Omental fat pad (tissue), 4 donors: ENCODE data around the gene HOXD8. TPM values are rescaled to one million over a fixed set of nuclear protein-coding genes. Genes with fewer than 3 reads are reported as not detected.
A peak's percentile ranks its signal among the peaks of the same experiment; 100 is the strongest.

Experiments
- ATAC-seq: fragments of 150-250 bp; one replicate; pipeline ENCODE4 v1.9.1; 2016; ENCODE audit warnings: mild to moderate bottlenecking, moderate library complexity; ENCODE audit not compliant: low FRiP score
- DNase-seq: peaks from one replicate; pipeline ENCODE4 v3.0.0-alpha.2; 2019; ENCODE audit warnings: low spot score
- CTCF ChIP-seq, 3 donors: fragments of 450-650 bp; IDR thresholded peaks; one replicate each; pipeline ENCODE4 v1.5.1; 2016 to 2017; ENCODE audit warnings: antibody characterized with exemption in 3 of 3, mild to moderate bottlenecking in 3 of 3, moderate library complexity in 2 of 3
- total RNA-seq, 4 donors: library from RNA; depleted of rRNA; stranded (reverse); fragments of >200 nt; gene quantifications; one replicate each; pipeline ENCODE4 v1.1.0, GENCODE V29; 2016

The HOXD8 gene
- total RNA-seq, 4 donors from 2014 or later, result 3.7 to 24.6 (median 7.6) TPM

DNA sequence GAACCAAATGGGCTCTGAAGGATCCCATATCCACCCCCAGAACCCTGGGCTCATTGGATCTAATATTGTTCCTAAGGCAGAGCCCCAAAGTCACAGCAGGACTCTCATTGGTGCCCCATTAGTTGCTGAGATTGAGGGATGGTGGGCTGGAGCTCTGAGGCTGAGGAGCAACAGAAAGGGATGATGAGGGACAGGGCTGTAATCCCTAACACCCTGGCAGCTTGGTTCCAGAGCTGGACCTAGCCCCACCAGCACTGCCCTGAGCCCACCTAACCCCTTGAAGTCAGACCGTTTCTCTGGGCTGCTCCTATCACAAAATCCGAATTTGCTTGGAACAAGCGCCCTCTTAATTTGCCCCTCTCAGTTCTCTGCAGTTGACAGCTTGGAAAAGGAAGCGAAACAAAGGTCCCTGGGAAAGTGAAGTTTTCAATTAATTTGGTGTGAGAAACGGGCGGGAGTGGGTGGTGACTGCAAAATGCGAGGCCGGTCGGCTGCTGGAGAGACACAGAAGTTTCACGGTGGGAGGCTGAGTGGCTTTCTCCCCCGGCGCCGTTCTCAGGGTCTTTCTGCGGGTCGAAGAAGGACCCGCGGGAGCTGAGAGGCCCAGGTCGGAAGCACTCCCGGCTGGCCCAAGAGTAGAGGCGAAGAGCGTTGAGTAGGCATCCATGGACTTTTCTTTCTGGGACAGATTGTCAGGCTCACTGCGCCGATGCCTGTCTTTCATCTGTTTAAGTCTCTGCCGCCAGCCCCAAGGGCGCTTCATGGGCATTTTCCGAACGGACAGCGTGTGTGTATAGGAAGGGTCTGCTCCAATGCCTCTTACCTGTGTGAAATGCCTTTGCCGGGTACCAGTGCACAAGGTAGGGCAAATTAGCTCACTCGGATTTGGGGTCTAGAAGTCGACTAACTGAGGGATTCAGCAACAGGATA, 37.9 kb upstream of the HOXD8 start:
- TF ChIP-seq CTCF (IDR thresholded peaks at IDR 0.05), result no peak
- ATAC-seq, result no peak
- DNase-seq, result no peak

DNA sequence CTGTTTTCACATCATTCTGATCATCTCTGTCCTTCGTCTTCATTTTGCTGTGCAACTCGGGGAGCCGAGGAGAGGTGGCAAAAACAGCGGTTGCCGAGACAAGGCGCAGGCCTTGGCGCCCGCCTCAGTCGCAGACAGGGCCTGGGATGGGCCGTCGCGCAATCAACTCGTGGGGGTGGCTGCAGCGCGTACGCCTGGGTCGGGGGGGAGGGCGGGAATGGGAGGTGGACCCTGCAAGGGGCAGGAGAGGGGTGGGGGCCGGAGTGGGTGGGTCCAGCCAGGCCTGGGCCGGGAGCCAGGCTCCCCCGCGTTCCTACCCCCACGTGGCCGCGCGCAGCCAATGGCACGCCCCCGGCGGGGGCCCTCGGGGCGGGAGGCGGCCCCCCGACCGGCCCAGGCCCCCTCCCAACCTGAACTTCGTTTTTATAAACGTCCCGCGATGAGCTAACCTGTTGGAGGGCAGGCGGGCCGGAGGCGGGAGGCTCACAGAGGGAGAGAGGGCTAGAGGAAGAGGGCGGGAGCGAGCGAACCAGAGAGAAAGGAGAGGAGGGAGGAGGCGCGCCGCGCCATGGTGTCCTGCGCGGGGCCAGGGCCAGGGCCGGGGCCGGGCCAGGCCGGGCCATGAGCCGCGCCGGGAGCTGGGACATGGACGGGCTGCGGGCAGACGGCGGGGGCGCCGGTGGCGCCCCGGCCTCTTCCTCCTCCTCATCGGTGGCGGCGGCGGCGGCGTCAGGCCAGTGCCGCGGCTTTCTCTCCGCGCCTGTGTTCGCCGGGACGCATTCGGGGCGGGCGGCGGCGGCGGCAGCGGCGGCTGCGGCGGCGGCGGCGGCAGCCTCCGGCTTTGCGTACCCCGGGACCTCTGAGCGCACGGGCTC, 37.0 kb upstream of the HOXD8 start, which contains the start of gene HOXD13:
HOXD13 (plus strand) TSS at position 452 of the 875 bp plus-strand sequence; CDS start at position 622, 170 bp downstream.
- ATAC-seq (peak; percentile 18), DNase-seq (no peak)
- no peak for TF ChIP-seq CTCF (IDR thresholded peaks at IDR 0.05)

DNA sequence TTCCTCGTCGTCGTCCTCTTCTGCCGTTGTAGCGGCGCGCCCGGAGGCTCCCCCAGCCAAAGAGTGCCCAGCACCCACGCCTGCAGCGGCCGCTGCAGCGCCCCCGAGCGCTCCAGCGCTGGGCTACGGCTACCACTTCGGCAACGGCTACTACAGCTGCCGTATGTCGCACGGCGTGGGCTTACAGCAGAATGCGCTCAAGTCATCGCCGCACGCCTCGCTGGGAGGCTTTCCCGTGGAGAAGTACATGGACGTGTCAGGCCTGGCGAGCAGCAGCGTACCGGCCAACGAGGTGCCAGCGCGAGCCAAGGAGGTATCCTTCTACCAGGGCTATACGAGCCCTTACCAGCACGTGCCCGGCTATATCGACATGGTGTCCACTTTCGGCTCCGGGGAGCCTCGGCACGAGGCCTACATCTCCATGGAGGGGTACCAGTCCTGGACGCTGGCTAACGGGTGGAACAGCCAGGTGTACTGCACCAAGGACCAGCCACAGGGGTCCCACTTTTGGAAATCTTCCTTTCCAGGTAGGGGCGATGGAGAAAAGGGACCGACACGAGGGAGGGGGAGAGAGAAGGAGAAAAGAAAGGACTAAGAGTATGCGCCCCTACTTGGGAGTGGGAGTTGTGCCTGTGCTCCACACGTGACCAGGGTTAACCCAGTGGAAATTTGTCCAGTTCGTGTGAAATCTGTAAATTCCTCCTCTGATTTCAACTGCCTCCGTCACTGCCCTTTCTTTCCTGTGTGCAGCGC, 36.2 kb upstream of the HOXD8 start:
- ATAC-seq (no peak), DNase-seq (no peak)
- TF ChIP-seq CTCF (IDR thresholded peaks at IDR 0.05), result no peak

GRCh38 chr2:176093898-176094249, 35.6 kb upstream of the HOXD8 start:
- DNase-seq (no peak), ATAC-seq (no peak)
- TF ChIP-seq CTCF (IDR thresholded peaks at IDR 0.05), result no peak

DNA sequence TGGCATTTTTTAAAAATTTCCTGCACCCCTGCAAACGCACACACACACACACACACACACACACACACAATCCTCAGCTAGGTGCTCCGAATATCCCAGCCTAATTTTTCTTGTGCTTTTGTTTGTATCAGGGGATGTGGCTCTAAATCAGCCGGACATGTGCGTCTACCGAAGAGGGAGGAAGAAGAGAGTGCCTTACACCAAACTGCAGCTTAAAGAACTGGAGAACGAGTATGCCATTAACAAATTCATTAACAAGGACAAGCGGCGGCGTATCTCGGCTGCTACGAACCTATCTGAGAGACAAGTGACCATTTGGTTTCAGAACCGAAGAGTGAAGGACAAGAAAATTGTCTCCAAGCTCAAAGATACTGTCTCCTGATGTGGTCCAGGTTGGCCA, 35.2 kb upstream of the HOXD8 start:
- DNase-seq (no peak), ATAC-seq (no peak)
- TF ChIP-seq CTCF (IDR thresholded peaks at IDR 0.05), result no peak

GRCh38 chr2:176095421-176095820, 34.1 kb upstream of the HOXD8 start:
- no peak for ATAC-seq
- no peak for TF ChIP-seq CTCF (IDR thresholded peaks at IDR 0.05)
- no peak for DNase-seq
